HepG2 (cell line): ENCODE results near the gene WDR59. TPM values are rescaled to one million over a fixed set of nuclear protein-coding genes. Genes with fewer than 3 reads are reported as not detected.

Experiments
- AHR ChIP-seq: IDR thresholded peaks from 2 replicates; pipeline ENCODE4 v1.6.1; 2018; ENCODE audit warnings: missing genetic modification reagents, missing compliant biosample characterization
- ARID2 ChIP-seq: sonication (generic); formaldehyde crosslinking; IDR thresholded peaks from 2 replicates; pipeline ENCODE4 v1.8.1; 2022; ENCODE audit warnings: mild to moderate bottlenecking, missing genetic modification reagents, borderline replicate concordance
- CHD2 ChIP-seq: IDR thresholded peaks from 2 replicates; pipeline ENCODE4 v1.6.1; 2011; ENCODE audit warnings: low read depth, low read length, improper control_type of control experiment
- EZH2 ChIP-seq: conservative IDR thresholded peaks from 2 replicates; pipeline ENCODE4 v1.6.1; 2012; ENCODE audit warnings: mild to moderate bottlenecking, low read depth, low read length, moderate library complexity
- FOXJ3 ChIP-seq: sonication (generic); formaldehyde crosslinking; IDR thresholded peaks from 2 replicates; pipeline ENCODE4 v1.4.0; 2020; ENCODE audit warnings: missing genetic modification reagents, mild to moderate bottlenecking, borderline replicate concordance
- GFI1 ChIP-seq: sonication (generic); formaldehyde crosslinking; IDR thresholded peaks from 2 replicates; pipeline ENCODE4 v1.5.0; 2020; ENCODE audit warnings: missing genetic modification reagents, mild to moderate bottlenecking, borderline replicate concordance
- GRHL1 ChIP-seq: sonication (generic); formaldehyde crosslinking; conservative IDR thresholded peaks from 2 replicates; pipeline ENCODE4 v1.8.0; 2022; ENCODE audit warnings: missing genetic modification reagents
- IRF2 ChIP-seq: IDR thresholded peaks from 2 replicates; pipeline ENCODE4 v1.6.1; 2018; ENCODE audit warnings: missing genetic modification reagents, missing compliant biosample characterization
- MYC ChIP-seq: sonication (generic); formaldehyde crosslinking; IDR thresholded peaks from 2 replicates; pipeline ENCODE4 v1.9.0; 2021; ENCODE audit warnings: missing genetic modification reagents, borderline replicate concordance
- ZMAT5 ChIP-seq: sonication (generic); formaldehyde crosslinking; IDR thresholded peaks from 2 replicates; pipeline ENCODE4 v1.5.0; 2020; ENCODE audit warnings: mild to moderate bottlenecking, low read depth, missing genetic modification reagents, borderline replicate concordance
- ZNF280B ChIP-seq: sonication (generic); formaldehyde crosslinking; IDR thresholded peaks from 2 replicates; pipeline ENCODE4 v1.5.0; 2020; ENCODE audit warnings: missing genetic modification reagents, mild to moderate bottlenecking, borderline replicate concordance
- ZNF737 ChIP-seq: sonication (generic); formaldehyde crosslinking; IDR thresholded peaks from 2 replicates; pipeline ENCODE4 v1.5.0; 2020; ENCODE audit warnings: missing genetic modification reagents, mild to moderate bottlenecking, borderline replicate concordance
- ZNF747 ChIP-seq: sonication (generic); formaldehyde crosslinking; IDR thresholded peaks from 2 replicates; pipeline ENCODE4 v1.8.1; 2023; ENCODE audit warnings: missing genetic modification reagents, mild to moderate bottlenecking, borderline replicate concordance
- polyA plus RNA-seq, 8 experiments: library from polyadenylated mRNA; depleted of rRNA in 3 of 8; stranded (reverse) in 7 of 8; unstranded in 1 of 8; fragments of >200 nt; fragmentation: Illumina TruSeq in 4 of 8; extraction: Trizol in 4 of 8; gene quantifications; 2 replicates each; pipeline versions ENCODE4 v1.2.1 to v1.2.3, GENCODE V29; 2011 to 2016; ENCODE audit warnings: low read depth in 4 of 8, missing spikeins in 1 of 8, mixed read lengths in 1 of 8; ENCODE audit not compliant: insufficient read depth in 1 of 8
- total RNA-seq, 5 experiments: library from RNA; depleted of rRNA; stranded (reverse); fragments of >200 nt; fragmentation: Illumina TruSeq; extraction: Trizol; gene quantifications; 2 replicates each; pipeline ENCODE4 v1.2.3, GENCODE V29; 2016; ENCODE audit warnings: low read depth in 1 of 5
- TF ChIP-seq, protein P1 (sequence below): sonication (generic); formaldehyde crosslinking; IDR thresholded peaks from 2 replicates; pipeline ENCODE4 v1.8.0; 2022; ENCODE audit warnings: missing genetic modification reagents, mild to moderate bottlenecking, borderline replicate concordance

Gene WDR59
- total and polyA plus RNA-seq, 2 of the 13 experiments (the other 11 are each of a cell fraction or from before 2014, with no cell fraction given) = 65.2 to 306 TPM

- TF ChIP-seq, protein P1, sequence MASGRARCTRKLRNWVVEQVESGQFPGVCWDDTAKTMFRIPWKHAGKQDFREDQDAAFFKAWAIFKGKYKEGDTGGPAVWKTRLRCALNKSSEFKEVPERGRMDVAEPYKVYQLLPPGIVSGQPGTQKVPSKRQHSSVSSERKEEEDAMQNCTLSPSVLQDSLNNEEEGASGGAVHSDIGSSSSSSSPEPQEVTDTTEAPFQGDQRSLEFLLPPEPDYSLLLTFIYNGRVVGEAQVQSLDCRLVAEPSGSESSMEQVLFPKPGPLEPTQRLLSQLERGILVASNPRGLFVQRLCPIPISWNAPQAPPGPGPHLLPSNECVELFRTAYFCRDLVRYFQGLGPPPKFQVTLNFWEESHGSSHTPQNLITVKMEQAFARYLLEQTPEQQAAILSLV (CRISPR knock-in tag) = no peak
- TF ChIP-seq ZNF747 = no peak
- TF ChIP-seq GFI1 = no peak
- no peak for TF ChIP-seq CHD2
- no peak for TF ChIP-seq GRHL1 (CRISPR knock-in tag)
- no peak for TF ChIP-seq EZH2
- no peak for TF ChIP-seq ZMAT5 (CRISPR knock-in tag)
- no peak; the same call in 1 of the 2 replicates for TF ChIP-seq ARID2
- TF ChIP-seq AHR (CRISPR knock-in tag) = no peak
- no peak for TF ChIP-seq MYC (CRISPR knock-in tag)
- no peak for TF ChIP-seq ZNF737 (CRISPR knock-in tag)
- no peak for TF ChIP-seq ZNF280B (CRISPR knock-in tag)
- no peak for TF ChIP-seq FOXJ3 (CRISPR knock-in tag)
- no peak for TF ChIP-seq IRF2 (CRISPR knock-in tag)
These were observed 6.3 kb upstream of the WDR59 start (continued) for GRCh38 chr16:74991268-74991592.
